ENCODE measurements around the gene WWC2.
A peak's percentile ranks its signal among the peaks of the same experiment; 100 is the strongest.

WWC2 gene

DNA sequence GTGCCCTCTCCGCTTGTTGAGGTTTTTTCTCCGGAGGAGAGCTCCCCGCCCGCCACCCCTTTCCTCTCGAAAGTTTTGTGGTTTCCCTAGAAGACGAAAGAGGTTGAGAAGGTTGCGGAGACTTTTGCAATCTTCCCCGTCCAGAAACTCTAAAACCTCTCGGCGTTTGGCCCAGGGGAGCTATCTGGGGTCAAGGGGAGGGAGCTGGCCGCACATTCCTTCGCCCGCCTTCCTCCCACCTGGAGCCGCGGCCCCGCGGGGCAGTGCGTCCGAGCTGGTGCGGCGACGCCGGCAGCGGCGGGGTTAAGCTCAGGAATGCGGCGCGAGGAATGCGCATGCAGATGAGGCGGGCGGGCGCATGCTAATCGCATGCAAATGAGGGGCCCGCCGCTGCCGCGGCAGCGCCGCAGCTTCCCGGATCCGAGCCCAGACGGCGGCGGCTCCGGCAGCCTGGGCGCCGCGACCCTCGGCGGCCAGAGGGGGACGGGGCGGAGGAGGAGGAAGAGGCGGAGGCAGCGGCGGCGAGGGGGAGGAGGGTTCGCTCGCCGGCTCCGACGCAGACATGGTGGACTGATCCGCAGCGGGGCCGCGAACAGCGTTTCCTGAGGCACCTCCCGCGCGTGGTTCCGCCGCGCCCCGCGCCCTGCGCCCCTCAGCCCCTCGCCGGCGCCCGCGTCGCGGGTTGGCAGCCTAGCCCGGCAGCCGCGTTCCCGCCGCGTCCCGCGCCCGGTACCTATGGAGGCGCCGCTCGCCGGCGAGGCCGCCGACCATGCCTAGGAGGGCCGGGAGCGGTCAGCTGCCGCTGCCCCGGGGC is at the start of gene WWC2:
TSS of gene WWC2 (plus strand) at position 535 of the 814 bp plus-strand sequence. CDS start at position 770, 235 bp downstream.
- peak; percentile 98 for DNase-seq (ENCODE audit: low read depth, low spot score)

DNA sequence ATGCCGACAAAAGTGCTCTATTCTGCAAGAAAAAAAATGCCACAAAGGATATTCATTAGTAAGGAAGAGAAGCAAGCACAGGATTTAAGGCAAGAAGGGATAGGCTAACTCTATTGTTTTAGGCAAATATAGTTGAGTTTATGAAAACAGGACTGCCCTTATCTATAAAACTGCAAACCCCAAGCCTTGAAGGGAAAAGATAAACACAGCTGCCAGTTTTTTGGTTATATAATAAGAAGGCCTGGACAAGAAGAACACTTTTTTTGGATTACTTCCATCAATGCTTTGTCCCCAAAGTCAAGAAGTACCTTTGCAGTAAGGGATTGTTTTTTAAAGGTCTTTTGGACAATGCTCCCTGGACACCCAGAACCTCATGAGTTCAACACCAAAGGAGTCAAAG is 45.4 kb upstream of the WWC2 start:
- DNase-seq (ENCODE audit: low read depth, low spot score): no peak

DNA sequence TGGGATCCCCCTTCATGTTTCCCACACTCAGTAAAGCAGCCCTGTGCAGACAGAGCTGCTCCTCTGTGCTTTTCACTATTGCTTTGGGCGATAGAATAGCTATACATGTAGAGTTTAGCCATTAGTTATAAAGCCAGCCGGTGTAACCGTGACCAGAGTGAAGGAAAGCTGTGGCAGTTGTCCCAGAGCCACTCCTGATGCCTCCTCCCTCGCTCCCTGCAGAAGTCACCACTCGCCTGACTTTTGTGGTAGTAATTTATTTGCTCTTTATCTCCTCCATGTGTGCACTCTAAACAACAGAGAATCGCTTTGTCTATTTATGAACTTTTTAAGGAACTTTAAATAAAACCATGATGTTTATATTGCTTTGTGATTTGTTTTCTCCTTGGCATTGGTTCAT is 41.8 kb upstream of the WWC2 start:
- DNase-seq (ENCODE audit: low read depth, low spot score): no peak

DNA sequence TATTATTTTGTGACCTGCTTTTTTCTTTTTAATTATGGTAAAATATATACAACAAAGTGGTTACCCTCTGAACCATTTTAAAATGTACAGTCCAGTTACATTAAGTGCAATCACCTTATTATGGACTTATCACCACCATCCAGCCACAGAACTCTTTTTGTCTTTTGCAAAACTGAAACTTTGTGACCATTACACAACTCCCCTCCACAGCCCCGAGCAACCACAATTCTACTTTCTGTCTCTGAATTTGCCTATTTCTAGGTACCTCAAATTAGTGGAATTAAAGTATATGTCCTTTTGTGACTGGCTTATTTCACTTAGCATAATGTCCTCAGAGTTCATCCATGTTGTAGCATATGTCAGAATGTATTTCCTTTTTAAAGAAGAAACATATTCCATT is 39.3 kb upstream of the WWC2 start:
- no peak for DNase-seq (ENCODE audit: low read depth, low spot score)

DNA sequence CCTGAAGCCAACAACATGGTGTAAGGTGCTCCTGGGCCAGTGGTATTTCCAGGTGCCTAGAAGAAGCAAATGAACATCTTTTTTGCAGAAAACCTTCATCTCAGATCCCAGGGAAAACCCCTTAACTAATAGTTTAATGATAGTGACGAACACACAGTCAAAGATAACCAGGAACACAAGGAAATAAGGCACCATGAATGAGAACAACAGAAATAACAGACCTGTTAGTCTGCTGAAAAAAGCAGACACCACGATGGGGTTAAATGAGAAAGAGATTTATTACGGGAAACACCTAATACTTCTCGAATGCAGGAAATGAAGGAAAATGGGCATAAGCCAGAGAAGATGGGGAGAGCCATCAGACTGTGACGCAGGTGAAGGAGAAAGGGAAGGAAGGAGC is 30.6 kb upstream of the WWC2 start:
- DNase-seq (ENCODE audit: low read depth, low spot score): no peak

DNA sequence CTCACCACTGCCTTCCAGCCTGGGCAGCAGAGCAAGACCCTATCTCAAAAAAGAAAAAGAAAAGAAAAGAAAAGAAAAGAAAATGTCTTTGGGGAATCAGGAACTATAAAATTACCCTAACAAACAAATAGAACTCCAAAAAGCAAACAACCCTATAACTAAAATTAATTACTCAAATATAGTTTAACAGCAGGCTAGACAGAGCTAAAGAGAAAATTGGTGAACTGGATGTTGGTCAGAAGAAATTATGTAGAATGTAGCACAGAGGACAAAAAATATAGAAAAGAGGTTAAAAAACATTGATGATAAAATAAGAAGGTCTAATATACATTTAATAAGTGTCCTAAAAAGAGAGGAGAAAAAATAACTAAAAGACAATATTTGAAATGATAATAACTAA is 27.8 kb upstream of the WWC2 start:
- no peak for DNase-seq (ENCODE audit: low read depth, low spot score)

DNA sequence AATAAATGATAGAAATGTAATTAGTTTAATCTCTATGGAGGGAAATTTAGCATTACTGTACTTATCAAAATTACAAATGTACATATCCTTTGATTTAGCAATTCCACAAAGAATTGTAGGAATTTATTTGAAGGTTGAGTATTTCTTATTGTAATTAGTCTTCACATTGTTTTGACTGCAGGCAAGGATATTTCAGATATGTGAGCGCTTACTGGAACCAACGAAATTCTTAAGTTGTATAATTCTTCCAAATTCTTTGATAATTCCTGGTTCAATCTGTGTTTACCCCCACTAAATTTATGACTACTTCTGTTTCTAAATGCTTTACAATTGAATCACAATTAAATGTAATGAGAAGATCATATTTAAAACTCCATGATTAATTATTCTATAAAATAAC is 26.9 kb upstream of the WWC2 start:
- no peak for DNase-seq (ENCODE audit: low read depth, low spot score)

DNA sequence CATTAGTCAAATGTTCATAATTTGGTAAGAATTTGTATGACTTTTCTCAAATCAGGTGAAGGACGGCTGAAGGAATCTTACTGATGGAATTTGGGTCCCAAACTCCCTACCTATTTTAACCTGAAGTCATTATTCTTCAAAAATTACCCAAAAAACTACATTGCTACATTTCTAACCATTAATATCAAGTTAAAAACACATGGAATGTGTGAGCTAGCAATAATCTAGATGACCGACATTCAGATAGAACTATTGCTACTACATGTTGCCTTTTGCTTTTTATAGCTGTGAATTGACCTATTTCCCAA is 25.3 kb upstream of the WWC2 start:
- DNase-seq (ENCODE audit: low read depth, low spot score): no peak

DNA sequence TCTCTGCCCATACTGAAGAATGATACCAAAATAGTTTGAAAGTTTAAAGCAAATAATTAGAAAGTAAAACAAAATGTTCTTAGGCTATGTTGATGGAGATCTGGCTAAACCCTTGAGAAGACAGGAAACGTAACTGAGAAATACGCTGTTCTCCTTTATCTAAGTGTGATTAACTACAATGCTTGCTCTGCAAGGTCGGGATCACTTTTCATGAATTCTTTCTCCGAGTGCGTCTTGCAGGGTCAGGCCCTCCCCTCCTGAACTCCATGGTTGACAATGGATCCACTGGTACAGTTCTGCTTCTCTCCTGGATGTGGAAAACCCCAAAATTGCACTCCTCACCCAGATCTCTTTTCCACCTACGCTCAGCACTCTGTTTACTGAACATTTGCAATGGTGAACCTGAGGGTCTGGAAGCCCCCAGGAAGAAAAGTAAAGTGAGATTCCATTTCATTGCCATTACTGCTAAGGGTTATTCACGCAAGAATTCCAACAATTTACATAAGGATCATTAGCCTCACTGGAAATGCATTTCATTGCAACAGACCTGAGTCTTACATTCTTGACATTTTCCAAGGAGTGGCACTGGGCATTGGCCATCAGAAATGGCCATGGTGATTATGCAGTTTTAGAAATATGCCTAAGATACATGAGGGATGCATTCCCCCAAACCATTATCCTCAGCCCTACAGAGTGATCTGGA is 24.6 kb upstream of the WWC2 start:
- DNase-seq (ENCODE audit: low read depth, low spot score): peak; percentile 38

DNA sequence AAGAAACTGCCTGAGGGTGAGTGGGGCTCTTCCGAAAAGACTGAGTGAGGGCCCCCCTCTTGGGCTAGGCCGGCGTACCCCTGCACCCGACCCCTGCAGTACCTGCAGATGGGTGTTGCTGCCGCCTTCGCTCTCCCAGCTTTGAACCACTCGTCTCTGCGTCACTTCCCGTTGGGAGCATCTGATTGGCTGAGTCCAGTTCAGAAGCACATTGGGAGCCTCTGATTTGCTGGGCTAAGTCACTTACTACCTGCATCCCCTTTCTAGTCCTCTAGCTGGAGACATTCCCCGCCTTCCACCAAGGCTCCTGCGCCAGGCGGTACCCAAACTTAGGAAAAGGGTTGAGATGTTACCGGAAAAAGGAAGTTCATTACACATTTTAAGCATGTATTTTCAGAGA is 20.4 kb upstream of the WWC2 start:
- DNase-seq (ENCODE audit: low read depth, low spot score): no peak

DNA sequence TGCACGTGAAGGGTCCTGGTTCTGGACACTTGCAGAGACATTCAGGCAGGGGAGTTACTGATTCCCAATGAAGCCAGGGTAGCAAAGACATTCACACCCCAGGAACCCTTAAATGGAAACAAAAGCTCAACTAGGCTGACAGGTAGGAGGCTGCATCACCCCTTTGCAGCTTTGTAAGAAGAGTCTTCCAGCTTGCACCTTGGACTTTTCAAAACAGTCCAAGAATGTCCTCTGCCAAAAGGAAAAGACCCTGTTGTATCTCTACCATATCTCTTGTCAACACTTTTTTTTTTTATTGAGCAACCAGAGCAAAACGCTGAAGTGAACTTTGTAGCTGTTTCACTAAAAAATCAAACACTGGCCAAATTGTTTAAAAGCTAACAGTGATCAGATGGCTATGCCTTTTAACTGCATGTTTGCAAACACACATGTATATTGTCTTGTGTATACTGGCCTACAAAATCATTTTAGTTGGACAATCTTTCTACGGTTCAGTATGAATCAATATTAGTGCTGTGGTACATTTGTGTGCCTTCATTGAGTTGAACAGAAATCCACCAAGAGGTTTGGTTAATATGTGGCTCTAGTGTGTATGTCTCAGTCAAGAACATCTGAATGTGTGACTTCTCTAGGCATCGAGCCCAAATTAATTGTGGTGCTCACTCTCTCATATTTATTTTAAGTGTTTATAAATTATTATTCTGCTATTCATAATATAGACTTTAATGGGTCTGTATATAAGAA is 18.5 kb upstream of the WWC2 start:
- DNase-seq (ENCODE audit: low read depth, low spot score): no peak

DNA sequence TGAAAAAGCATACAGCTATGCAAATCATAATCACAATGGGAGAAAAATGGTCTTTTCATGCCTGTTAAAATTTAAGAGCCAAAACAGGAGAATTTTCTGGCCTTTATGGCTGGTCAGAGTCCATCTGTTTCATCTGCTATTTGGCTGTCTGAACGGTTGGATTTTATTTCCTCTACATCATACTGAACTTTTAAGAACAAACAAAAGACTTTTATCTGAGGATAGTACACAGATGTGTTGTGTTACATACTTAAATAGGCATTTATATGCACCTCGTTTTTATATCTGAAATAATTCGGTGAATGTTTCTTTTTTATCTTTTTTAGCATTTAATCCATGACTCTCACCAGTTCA is 18.0 kb upstream of the WWC2 start:
- DNase-seq (ENCODE audit: low read depth, low spot score): no peak

DNA sequence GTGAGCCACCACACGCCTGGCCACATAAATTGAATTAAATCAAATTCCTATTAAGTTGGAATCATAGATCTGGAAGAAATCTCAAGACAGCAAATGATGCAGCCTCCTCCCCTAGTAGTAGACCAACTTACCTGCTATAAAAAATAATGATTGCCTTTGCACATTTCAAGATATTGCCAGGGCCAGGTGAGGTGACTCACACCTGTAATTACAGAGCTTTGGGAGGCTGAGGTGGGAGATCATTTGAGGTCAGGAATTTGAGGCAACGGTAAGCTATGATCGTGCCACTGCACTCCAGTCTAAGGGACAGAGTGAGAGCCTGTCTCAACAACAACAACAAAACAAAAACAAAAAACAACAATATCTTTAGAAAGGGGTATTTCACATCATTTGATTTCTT is 17.0 kb upstream of the WWC2 start:
- DNase-seq (ENCODE audit: low read depth, low spot score): no peak

DNA sequence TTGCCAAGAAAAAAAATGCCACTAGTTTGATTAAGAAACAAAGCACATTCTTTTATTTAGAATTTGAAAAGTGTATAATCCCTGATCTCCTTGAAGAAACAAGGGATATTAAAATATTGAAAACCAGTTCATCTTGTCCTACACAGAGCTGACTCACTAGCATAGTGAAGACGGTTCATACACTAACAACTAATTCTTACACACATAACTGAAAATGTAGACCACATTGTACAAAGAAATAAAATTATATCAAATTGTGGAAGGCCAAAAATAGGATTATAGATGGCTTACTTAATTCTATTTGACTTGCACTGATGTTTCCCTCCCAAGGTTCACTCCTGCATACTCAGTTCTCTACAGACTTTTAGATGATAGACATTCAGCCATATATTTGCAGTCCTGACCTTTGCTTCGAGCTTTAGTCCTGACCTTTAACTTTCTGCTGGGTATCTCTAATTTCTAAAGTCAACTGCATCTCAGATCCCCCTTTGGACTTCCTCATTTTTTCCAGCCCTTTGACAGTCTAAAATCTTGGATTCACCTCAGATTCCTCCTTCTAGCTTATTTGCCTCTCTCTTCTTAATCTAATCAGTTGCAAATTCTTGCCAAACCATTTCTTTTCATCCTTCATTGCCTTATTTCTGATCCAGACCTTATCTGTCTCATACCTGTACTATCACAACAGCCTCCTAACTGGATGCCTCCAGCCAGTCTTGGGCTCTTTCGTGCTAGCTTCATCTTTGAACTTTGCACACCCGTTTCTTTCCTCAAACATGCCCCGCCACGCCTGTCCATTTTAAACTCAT is 4.5 kb upstream of the WWC2 start:
- DNase-seq (ENCODE audit: low read depth, low spot score): no peak

DNA sequence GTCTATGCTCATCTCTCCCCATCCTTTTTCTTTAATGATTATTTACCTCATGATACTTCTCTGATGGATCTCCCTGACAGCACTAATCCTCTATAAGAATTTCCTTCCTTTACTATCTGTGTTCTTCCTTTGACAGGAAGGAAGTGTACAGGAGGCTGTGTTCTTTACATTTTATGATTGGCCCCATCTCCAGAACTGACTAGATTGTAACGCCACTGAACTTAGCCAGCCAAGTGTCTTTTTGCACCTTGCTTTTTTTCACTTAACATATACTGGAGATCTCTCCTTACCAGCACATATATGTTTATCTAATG is 3.9 kb upstream of the WWC2 start:
- no peak for DNase-seq (ENCODE audit: low read depth, low spot score)

DNA sequence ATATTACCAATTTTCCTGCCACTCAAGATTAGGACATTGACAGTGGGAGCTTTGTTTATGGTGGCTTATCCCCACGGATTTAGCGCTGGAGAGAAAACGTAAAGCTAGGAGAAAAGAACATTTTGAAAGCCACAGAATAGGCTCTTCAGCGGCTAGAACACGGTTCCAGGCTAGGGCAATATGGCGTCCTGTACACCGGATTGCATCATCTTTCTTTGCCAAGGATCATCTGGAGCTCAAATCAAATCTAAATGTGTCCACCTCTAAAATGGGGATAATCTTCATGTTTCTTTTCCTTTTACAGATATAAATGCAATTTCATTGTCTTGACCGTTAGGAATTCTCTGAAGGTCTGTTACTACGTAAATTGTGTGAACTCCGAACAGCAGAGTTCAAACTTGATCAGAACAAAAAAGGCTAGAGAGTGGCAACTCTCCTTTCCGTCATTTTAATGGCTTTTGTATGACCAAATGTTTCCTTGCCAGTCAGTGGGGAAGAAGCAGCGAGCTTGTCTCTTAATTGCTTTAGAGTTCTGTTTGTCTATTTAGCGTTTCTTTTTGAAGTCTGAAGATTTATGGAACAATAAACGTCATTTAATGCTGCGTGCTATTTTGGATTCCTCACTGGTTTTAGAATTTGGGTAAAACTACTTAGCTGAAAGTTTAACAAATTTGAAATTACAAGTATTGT is 2.6 kb upstream of the WWC2 start:
- DNase-seq (ENCODE audit: low read depth, low spot score): no peak

DNA sequence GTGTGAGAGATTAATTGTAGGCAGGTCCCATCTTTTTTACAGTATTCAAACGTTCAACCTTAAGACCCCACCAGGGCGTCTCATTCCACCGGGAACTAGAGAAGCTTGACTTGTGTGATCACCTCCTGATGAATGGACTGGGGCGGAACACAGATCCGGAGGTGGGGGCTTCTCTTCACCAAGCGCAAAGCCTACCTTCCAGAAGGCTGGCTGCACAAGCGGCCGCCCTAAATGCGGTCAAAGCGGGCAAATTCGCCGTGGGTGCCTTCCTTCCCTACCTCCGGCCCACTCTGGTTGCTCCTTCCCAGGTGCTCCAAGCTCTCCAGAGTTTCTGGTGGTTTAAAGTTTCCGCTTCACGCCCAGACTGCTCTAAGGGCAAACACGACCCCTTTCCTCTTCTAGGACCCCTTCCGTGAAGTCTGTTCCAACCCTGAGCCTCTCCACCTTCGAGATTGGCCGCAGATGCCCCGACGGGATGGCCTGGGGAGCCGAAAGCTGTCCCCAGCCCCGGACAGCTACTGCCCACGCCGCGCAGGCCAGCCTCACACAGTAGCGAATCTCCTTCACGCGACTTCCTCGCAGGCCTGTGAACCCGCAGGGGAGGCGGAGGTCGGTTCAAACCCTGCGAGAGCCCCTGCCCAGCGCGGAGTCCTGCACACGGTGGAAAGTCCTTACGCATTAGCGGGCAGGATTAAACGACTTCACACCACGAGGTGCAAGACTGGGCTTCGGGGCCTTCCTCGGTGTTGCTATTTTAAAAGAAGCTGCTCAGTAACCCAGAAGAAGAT is 1.6 kb upstream of the WWC2 start:
- DNase-seq (ENCODE audit: low read depth, low spot score): peak; percentile 82

DNA sequence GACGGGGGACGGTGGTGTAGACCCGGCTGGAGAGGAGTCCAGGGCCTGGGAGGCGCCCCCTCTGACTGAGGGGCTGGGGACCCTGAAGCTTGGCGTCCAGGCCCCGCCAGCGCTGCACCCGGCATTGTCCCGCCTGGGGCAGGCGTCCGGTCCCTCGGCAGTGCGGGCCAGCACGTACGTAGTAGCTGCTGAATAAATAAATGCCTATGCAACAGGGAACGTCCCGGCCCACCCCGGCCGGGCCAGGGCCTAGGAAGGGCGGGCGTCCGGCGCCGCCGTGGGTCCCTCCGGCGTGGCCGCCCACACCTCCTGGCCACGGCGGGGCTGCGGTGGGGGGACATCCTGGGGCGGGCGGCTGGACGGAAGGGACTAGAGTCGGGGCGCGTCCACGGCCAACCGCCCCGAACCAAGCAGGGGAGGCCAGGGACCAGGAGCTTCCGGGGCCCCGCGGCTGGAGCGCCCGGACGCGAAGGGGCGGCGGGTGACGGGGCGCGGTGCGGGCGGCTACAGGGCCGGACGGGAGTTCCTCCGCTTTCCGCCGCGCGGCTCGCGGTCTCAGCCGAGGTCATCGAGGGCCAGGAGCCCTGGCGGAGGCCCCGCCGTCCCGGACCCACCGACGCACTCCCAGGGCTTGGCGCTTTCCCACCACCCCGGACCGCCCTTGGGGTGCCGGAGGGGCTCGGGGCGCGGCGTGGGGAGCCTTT is 886 bp upstream of the WWC2 start:
- DNase-seq (ENCODE audit: low read depth, low spot score): no peak

DNA sequence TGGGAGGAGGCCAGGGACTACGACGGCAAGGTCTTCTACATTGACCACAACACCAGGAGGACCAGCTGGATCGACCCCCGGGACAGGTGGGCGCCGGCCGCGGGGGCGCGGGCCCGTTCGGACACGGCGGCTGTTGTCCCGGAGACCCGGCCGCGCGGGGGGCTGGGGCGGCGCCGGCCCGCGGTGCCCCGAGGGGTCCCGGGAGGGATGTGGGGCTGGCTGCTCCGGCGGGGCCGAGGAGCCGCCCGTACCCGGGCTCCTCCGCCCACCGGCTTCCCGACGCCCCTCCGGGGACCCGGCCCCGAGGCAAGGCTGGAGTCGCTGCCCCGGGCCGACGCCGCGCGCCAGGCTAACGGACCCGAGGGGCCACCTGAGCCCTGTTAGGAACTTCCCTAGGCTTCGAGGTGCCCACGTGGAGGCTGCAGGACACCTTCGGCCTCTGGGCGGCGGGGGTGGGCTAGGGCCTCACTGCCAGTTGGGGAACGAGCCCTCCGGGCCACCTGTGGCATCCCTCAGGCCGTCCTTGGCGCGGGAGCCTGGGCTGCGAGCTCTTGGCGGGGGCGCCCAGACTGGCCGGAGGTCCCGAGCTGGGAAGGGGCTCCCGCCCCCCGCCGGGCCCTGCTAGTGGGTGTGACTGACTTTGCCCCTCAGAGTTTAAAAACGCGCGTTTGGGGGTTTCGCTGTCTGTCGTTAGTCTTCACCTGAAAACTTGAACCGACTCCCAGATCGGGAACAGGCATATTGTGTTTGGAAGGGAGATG is 660 bp downstream of the WWC2 start:
- peak; percentile 79 for DNase-seq (ENCODE audit: low read depth, low spot score)

DNA sequence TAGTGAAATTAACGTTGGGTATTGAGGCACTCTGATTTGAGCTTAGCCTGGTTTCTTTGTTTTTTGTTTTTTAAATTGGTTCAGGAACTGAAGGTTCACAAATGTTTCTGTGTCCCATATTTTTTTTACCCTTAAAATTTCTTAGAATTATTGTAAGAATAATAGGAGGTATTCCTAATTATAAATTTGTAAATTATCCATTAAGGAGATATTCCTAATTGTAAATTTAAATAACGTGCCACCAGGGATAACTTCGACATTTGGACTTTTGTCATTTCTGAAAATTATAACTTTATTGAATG is 1.2 kb downstream of the WWC2 start:
- DNase-seq (ENCODE audit: low read depth, low spot score): no peak
